Testis (tissue), 3 donors: ENCODE data around the gene C11orf91. TPM values are rescaled to one million over a fixed set of nuclear protein-coding genes. Genes with fewer than 3 reads are reported as not detected.

ENCODE experiments used
- DNase-seq: peaks from one replicate; pipeline ENCODE4 v3.0.0-alpha.2; 2019
- H3K27ac ChIP-seq, 2 donors: fragments of 200-600 bp; sonication (generic); one replicate each; pipeline ENCODE4 v1.5.1; 2019
- H3K27me3 ChIP-seq: fragments of 200-600 bp; sonication (generic); one replicate; pipeline ENCODE4 v1.5.1; 2019
- H3K36me3 ChIP-seq: fragments of 200-600 bp; sonication (generic); one replicate; pipeline ENCODE4 v1.5.1; 2017; ENCODE audit warnings: low read depth; ENCODE audit errors: missing control alignments
- H3K4me1 ChIP-seq: fragments of 200-600 bp; sonication (generic); one replicate; pipeline ENCODE4 v1.5.1; 2019
- H3K4me3 ChIP-seq, 2 donors: fragments of 200-600 bp; sonication (generic); one replicate each; pipeline ENCODE4 v1.5.1; 2017 to 2019
- H3K9me3 ChIP-seq: fragments of 200-600 bp; sonication (generic); one replicate; pipeline ENCODE4 v1.5.1; 2017
- POLR2A ChIP-seq: fragments of 450-650 bp; IDR thresholded peaks from one replicate; pipeline ENCODE4 v1.6.1; 2017; ENCODE audit warnings: antibody characterized with exemption, mild to moderate bottlenecking, moderate library complexity
- WGBS, 2 donors: methylation state at CpG; one replicate each; pipeline ENCODE4 v1.1.5; 2018; 5-methylcytosine and 5-hydroxymethylcytosine counted together
- intact Hi-C: fragments of 100-400 bp; cut with DNase I; formaldehyde crosslinking; loops from one replicate; pipeline ENCODE4 v1.15.1; 2023; ENCODE audit warnings: low total_unique reads
- polyA plus RNA-seq: library from polyadenylated mRNA; stranded (reverse); fragments of 350-450 nt; fragmentation: Illumina TruSeq; extraction: RNeasy Lipid Tissue Mini Kit (QIAGEN cat#74804); gene quantifications from one replicate; pipeline ENCODE4 v1.2.3, GENCODE V29; 2014; ENCODE audit warnings: low read depth, low replicate concordance; ENCODE audit not compliant: insufficient read depth
- total RNA-seq, 2 donors: library from RNA; depleted of rRNA; stranded (reverse); fragments of >200 nt; gene quantifications; one replicate each; pipeline ENCODE4 v1.2.3, GENCODE V29; 2016
- TF ChIP-seq, protein P1 (sequence below), 3 experiments: fragments of 450-650 bp in 2 of 3; fragments of 200-600 bp in 1 of 3; sonication (generic) in 1 of 3; IDR thresholded peaks; one replicate each; pipeline ENCODE4 v1.5.1; 2016 to 2019; ENCODE audit warnings: antibody characterized with exemption in 3 of 3, mild to moderate bottlenecking in 2 of 3, moderate library complexity in 1 of 3

C11orf91 gene
- total and polyA plus RNA-seq, 3 donors from 2014 or later = 0.81 to 12.8 TPM; not detected in 1

DNA sequence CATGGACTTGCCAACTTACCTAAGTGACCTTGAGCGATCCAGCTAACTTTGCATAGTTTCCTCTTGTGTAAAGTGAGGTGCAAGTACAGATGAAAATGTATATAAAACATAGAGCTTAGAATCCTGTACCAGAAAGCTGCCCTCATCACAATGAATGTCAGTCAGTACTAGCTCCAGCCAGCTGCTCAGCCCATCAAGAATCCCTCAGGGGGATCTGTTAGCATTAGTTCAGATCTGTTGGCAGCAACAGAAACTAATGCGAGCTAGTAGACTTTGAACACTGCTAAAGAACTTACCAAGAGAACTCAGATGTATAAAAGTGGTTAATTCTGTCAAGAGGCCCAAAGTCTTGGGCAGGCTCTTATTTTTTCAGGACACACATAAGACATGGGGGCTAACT is 6.3 kb upstream of the C11orf91 start:
- peak overlapping the region in 1 of 2 donors; percentile 41 for H3K27ac ChIP-seq
- no peaks in the 10 kb centered on the region for H3K27me3 ChIP-seq
- intact Hi-C loops = no loop called here
- TF ChIP-seq, protein P1, sequence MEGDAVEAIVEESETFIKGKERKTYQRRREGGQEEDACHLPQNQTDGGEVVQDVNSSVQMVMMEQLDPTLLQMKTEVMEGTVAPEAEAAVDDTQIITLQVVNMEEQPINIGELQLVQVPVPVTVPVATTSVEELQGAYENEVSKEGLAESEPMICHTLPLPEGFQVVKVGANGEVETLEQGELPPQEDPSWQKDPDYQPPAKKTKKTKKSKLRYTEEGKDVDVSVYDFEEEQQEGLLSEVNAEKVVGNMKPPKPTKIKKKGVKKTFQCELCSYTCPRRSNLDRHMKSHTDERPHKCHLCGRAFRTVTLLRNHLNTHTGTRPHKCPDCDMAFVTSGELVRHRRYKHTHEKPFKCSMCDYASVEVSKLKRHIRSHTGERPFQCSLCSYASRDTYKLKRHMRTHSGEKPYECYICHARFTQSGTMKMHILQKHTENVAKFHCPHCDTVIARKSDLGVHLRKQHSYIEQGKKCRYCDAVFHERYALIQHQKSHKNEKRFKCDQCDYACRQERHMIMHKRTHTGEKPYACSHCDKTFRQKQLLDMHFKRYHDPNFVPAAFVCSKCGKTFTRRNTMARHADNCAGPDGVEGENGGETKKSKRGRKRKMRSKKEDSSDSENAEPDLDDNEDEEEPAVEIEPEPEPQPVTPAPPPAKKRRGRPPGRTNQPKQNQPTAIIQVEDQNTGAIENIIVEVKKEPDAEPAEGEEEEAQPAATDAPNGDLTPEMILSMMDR (IDR thresholded peaks at IDR 0.05) = no peak
- no peak for TF ChIP-seq POLR2A
- H3K4me1 ChIP-seq = no peaks in the 10 kb centered on the region
- H3K9me3 ChIP-seq = no peaks in the 10 kb centered on the region
- no peak overlapping the region for H3K4me3 ChIP-seq
- WGBS, 2 donors = 79 to 88% methylated on average over 2 of the region's 2 CpGs
- no peaks in the 10 kb centered on the region for H3K36me3 ChIP-seq
- no peak for DNase-seq

DNA sequence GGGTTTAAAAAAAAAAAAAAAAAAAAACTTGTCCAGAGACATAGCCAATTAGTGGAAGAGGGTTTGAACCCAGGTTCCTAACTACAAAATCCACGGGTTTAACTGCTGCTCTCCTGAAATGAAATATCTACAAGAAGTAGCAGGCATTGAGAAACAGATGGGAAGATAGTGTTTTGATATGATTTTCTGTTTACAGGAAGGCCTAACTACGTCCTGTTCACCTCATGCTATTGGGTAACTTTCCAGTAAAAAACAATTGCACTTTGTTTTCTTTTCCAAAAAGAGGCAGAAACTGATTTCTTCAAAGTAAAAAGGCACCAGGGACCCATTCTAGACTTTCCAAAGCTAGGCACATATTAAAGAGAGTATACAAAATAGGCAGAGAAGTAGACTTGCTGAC is 5.9 kb upstream of the C11orf91 start:
- TF ChIP-seq POLR2A = no peak
- TF ChIP-seq, protein P1 (IDR thresholded peaks at IDR 0.05) = no peak
- Histone ChIP-seq H3K9me3 (no peaks in the 10 kb centered on the region), H3K36me3 (no peaks in the 10 kb centered on the region), H3K27me3 (no peaks in the 10 kb centered on the region), H3K4me3 (no peak overlapping the region), H3K27ac (peak overlapping the region in 1 of 2 donors; percentile 41), H3K4me1 (peaks cover 3% of the 10 kb centered on the region)
- WGBS, 2 donors = 53 to 63% methylated on average over 2 of the region's 2 CpGs
- no peak for DNase-seq
- intact Hi-C loops = no loop called here

DNA sequence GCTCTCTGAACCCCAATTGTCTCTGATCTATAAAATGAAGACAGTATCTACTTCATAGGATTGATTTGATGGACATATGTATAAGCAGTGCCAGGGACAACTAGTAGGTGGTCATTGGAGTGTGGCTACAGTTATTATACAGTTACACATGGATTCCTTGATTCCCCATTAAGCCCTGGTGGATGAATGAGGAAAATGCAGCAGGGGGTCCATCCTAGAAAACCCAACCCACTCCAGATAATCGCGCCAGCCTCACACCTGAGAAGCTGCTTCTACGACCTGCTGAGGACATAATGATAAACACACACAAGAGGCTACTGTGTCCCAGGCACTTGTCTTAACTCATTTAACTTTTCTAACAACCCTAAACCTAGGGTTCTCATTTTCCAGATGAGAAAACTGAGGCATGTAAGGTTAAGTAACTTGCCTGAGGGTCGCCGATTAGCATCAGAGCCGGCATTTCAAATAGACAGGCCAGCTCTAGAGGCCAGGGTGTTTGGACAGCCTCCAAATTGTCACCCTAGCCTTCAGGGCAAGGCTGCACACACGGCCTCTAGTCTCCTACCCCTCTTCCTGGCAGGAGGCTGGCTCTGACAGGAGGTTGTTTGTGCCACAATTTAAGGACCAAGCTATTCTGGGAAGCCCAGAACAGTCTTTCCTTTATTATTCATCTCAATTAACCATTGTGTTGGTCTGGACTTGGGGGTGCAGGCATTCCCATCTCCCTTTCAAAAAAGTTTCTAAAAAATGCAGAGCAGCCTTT is 3.8 kb upstream of the C11orf91 start:
- no peak for TF ChIP-seq POLR2A
- TF ChIP-seq, protein P1 (IDR thresholded peaks at IDR 0.05) = peak in 1 of 3 experiments; percentile 16
- intact Hi-C loops = no loop called here
- no peaks in the 10 kb centered on the region for H3K36me3 ChIP-seq
- no peaks in the 10 kb centered on the region for H3K9me3 ChIP-seq
- H3K4me1 ChIP-seq = peaks cover 16% of the 10 kb centered on the region
- whole genome bisulfite sequencing, 2 donors = 64 to 73% methylated on average over 7 of the region's 7 CpGs
- H3K4me3 ChIP-seq = no peak overlapping the region
- DNase-seq = no peak
- peak overlapping the region in 1 of 2 donors; percentile 15 for H3K27ac ChIP-seq
- no peaks in the 10 kb centered on the region for H3K27me3 ChIP-seq

DNA sequence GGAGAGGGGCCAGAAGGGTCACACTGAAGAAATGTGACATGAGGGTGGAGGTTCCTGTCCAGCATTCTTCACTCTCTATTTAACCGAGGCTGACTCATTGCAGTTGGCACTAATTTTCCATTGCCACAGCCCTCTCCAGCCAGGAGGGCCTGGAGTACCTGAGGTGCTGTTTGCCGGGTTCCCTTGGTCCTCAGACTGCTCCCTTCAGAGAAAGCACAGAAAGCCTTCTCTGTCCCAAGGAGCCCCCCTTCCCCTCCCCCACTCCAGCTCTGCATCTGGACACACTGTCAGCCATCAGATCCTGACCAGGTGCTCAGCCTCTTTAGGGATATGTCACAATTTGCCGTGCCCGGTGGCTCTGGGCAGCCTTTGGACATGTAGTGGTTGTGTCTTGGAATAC is 3.2 kb upstream of the C11orf91 start:
- H3K4me1 ChIP-seq = peaks cover 17% of the 10 kb centered on the region
- no peak for TF ChIP-seq POLR2A
- TF ChIP-seq, protein P1 (IDR thresholded peaks at IDR 0.05) = no peak
- no peaks in the 10 kb centered on the region for H3K9me3 ChIP-seq
- H3K4me3 ChIP-seq = no peak overlapping the region
- H3K27ac ChIP-seq = peak overlapping the region in 1 of 2 donors; percentile 15
- WGBS, 2 donors = 82 to 92% methylated on average over 4 of the region's 4 CpGs
- H3K36me3 ChIP-seq = no peaks in the 10 kb centered on the region
- intact Hi-C loops = no loop called here
- no peaks in the 10 kb centered on the region for H3K27me3 ChIP-seq
- no peak for DNase-seq

DNA sequence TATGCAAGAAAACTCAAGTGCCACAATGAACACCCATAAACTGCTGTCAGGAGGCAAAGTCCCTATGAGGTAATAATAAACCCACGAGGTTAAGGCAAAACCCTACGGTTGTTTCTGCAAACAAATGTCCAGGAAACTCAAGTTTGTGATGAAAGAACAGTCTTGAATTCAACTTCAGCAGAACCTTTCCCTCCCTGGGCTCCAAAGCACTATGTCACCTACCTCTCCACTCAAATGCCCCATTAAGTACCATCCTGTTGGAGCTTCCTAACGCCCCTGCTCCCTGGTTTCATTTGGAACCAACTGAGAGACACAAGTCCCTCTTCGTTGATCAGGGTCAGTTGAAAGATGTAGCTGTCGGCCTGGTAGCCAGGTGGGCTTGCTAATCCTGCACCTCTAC is 2.6 kb upstream of the C11orf91 start:
- WGBS, 2 donors = 82 to 86% methylated on average over 5 of the region's 5 CpGs
- Histone ChIP-seq H3K27ac (no peak overlapping the region), H3K27me3 (no peaks in the 10 kb centered on the region), H3K9me3 (no peaks in the 10 kb centered on the region), H3K36me3 (no peaks in the 10 kb centered on the region), H3K4me3 (no peak overlapping the region), H3K4me1 (peaks cover 17% of the 10 kb centered on the region)
- intact Hi-C loops = no loop called here
- TF ChIP-seq, protein P1 (IDR thresholded peaks at IDR 0.05) = no peak
- TF ChIP-seq POLR2A = no peak
- no peak for DNase-seq
